ENCODE results near the gene SNAP25.

Gene SNAP25

GRCh38 chr20:10236540-10237533 is 18.2 kb downstream of the SNAP25 start:
- H3K4me1 Mint-ChIP-seq (ENCODE audit: low read depth), result no peaks in the 10 kb centered on the region
- no peaks in the 10 kb centered on the region for H3K36me3 Mint-ChIP-seq
- H3K4me3 Mint-ChIP-seq, result no peak overlapping the region
- H3K9me3 Mint-ChIP-seq (ENCODE audit: low read depth), result no peaks in the 10 kb centered on the region
- H3K27me3 Mint-ChIP-seq, result peaks cover 2% of the 10 kb centered on the region
- no peak overlapping the region for H3K27ac Mint-ChIP-seq

- no peak overlapping the region for H3K27ac Mint-ChIP-seq
- no peak overlapping the region for H3K4me3 Mint-ChIP-seq
- peaks cover 2% of the 10 kb centered on the region for H3K27me3 Mint-ChIP-seq
- H3K4me1 Mint-ChIP-seq (ENCODE audit: low read depth), result no peaks in the 10 kb centered on the region
- H3K9me3 Mint-ChIP-seq (ENCODE audit: low read depth), result no peaks in the 10 kb centered on the region
- no peaks in the 10 kb centered on the region for H3K36me3 Mint-ChIP-seq
Observed at GRCh38 chr20:10239954-10240353, 21.3 kb downstream of the SNAP25 start.

- Mint-ChIP-seq H3K27ac (no peak overlapping the region), H3K9me3 (ENCODE audit: low read depth) (no peaks in the 10 kb centered on the region), H3K27me3 (peaks cover 2% of the 10 kb centered on the region), H3K4me3 (no peak overlapping the region), H3K4me1 (ENCODE audit: low read depth) (no peaks in the 10 kb centered on the region), H3K36me3 (no peaks in the 10 kb centered on the region)
Observed at GRCh38 chr20:10240655-10241054, 22.0 kb downstream of the SNAP25 start.

- H3K36me3 Mint-ChIP-seq, result no peaks in the 10 kb centered on the region
- no peak overlapping the region for H3K4me3 Mint-ChIP-seq
- no peaks in the 10 kb centered on the region for H3K4me1 Mint-ChIP-seq (ENCODE audit: low read depth)
- no peak overlapping the region for H3K27ac Mint-ChIP-seq
- no peaks in the 10 kb centered on the region for H3K27me3 Mint-ChIP-seq
- H3K9me3 Mint-ChIP-seq (ENCODE audit: low read depth), result no peaks in the 10 kb centered on the region
Observed at GRCh38 chr20:10242166-10242565, 23.5 kb downstream of the SNAP25 start.

GRCh38 chr20:10247440-10247839 is 28.8 kb downstream of the SNAP25 start:
- Mint-ChIP-seq H3K4me1 (ENCODE audit: low read depth) (no peaks in the 10 kb centered on the region), H3K36me3 (no peaks in the 10 kb centered on the region), H3K27ac (no peak overlapping the region), H3K27me3 (no peaks in the 10 kb centered on the region), H3K9me3 (ENCODE audit: low read depth) (no peaks in the 10 kb centered on the region), H3K4me3 (no peak overlapping the region)

- no peaks in the 10 kb centered on the region for H3K27me3 Mint-ChIP-seq
- H3K27ac Mint-ChIP-seq, result no peak overlapping the region
- no peaks in the 10 kb centered on the region for H3K4me1 Mint-ChIP-seq (ENCODE audit: low read depth)
- H3K4me3 Mint-ChIP-seq, result no peak overlapping the region
- H3K36me3 Mint-ChIP-seq, result no peaks in the 10 kb centered on the region
- no peaks in the 10 kb centered on the region for H3K9me3 Mint-ChIP-seq (ENCODE audit: low read depth)
Observed at GRCh38 chr20:10249048-10249770, 30.6 kb downstream of the SNAP25 start.

GRCh38 chr20:10249822-10250221 is 31.2 kb downstream of the SNAP25 start:
- no peaks in the 10 kb centered on the region for H3K27me3 Mint-ChIP-seq
- H3K4me3 Mint-ChIP-seq, result no peak overlapping the region
- no peaks in the 10 kb centered on the region for H3K4me1 Mint-ChIP-seq (ENCODE audit: low read depth)
- no peak overlapping the region for H3K27ac Mint-ChIP-seq
- no peaks in the 10 kb centered on the region for H3K9me3 Mint-ChIP-seq (ENCODE audit: low read depth)
- no peaks in the 10 kb centered on the region for H3K36me3 Mint-ChIP-seq

- Mint-ChIP-seq H3K4me1 (ENCODE audit: low read depth) (no peaks in the 10 kb centered on the region), H3K27me3 (peaks cover 1% of the 10 kb centered on the region), H3K27ac (no peak overlapping the region), H3K4me3 (no peak overlapping the region), H3K9me3 (ENCODE audit: low read depth) (no peaks in the 10 kb centered on the region), H3K36me3 (no peaks in the 10 kb centered on the region)
Observed at GRCh38 chr20:10250902-10251301, 32.3 kb downstream of the SNAP25 start.

- H3K9me3 Mint-ChIP-seq (ENCODE audit: low read depth), result no peaks in the 10 kb centered on the region
- no peaks in the 10 kb centered on the region for H3K36me3 Mint-ChIP-seq
- H3K4me3 Mint-ChIP-seq, result no peak overlapping the region
- peaks cover 1% of the 10 kb centered on the region for H3K27me3 Mint-ChIP-seq
- H3K27ac Mint-ChIP-seq, result no peak overlapping the region
- H3K4me1 Mint-ChIP-seq (ENCODE audit: low read depth), result no peaks in the 10 kb centered on the region
Observed at GRCh38 chr20:10253780-10254179, 35.1 kb downstream of the SNAP25 start.

GRCh38 chr20:10255846-10256245 is 37.2 kb downstream of the SNAP25 start:
- H3K36me3 Mint-ChIP-seq, result no peaks in the 10 kb centered on the region
- H3K27ac Mint-ChIP-seq, result no peak overlapping the region
- peaks cover 1% of the 10 kb centered on the region for H3K27me3 Mint-ChIP-seq
- no peaks in the 10 kb centered on the region for H3K4me1 Mint-ChIP-seq (ENCODE audit: low read depth)
- H3K4me3 Mint-ChIP-seq, result no peak overlapping the region
- H3K9me3 Mint-ChIP-seq (ENCODE audit: low read depth), result no peaks in the 10 kb centered on the region

- no peaks in the 10 kb centered on the region for H3K9me3 Mint-ChIP-seq (ENCODE audit: low read depth)
- no peaks in the 10 kb centered on the region for H3K36me3 Mint-ChIP-seq
- H3K27me3 Mint-ChIP-seq, result peaks cover 1% of the 10 kb centered on the region
- no peak overlapping the region for H3K27ac Mint-ChIP-seq
- H3K4me3 Mint-ChIP-seq, result no peak overlapping the region
- no peaks in the 10 kb centered on the region for H3K4me1 Mint-ChIP-seq (ENCODE audit: low read depth)
Observed at GRCh38 chr20:10259166-10259565, 40.5 kb downstream of the SNAP25 start.

GRCh38 chr20:10260316-10260715 is 41.7 kb downstream of the SNAP25 start:
- Mint-ChIP-seq H3K36me3 (no peaks in the 10 kb centered on the region), H3K9me3 (ENCODE audit: low read depth) (no peaks in the 10 kb centered on the region), H3K4me1 (ENCODE audit: low read depth) (no peaks in the 10 kb centered on the region), H3K27me3 (peaks cover 3% of the 10 kb centered on the region), H3K4me3 (no peak overlapping the region), H3K27ac (no peak overlapping the region)

- Mint-ChIP-seq H3K27me3 (peaks cover 2% of the 10 kb centered on the region), H3K4me1 (ENCODE audit: low read depth) (no peaks in the 10 kb centered on the region), H3K36me3 (no peaks in the 10 kb centered on the region), H3K4me3 (no peak overlapping the region), H3K9me3 (ENCODE audit: low read depth) (no peaks in the 10 kb centered on the region), H3K27ac (no peak overlapping the region)
Observed at GRCh38 chr20:10261702-10262101, 43.1 kb downstream of the SNAP25 start.

- Mint-ChIP-seq H3K4me3 (no peak overlapping the region), H3K36me3 (no peaks in the 10 kb centered on the region)
Observed at GRCh38 chr20:10263385-10264165, 44.9 kb downstream of the SNAP25 start.

GRCh38 chr20:10264166-10264558 is 45.5 kb downstream of the SNAP25 start:
- H3K4me1 Mint-ChIP-seq (ENCODE audit: low read depth), result no peaks in the 10 kb centered on the region
- no peak overlapping the region for H3K27ac Mint-ChIP-seq
- H3K36me3 Mint-ChIP-seq, result no peaks in the 10 kb centered on the region
- peaks cover 2% of the 10 kb centered on the region for H3K27me3 Mint-ChIP-seq
- no peak overlapping the region for H3K4me3 Mint-ChIP-seq
- H3K9me3 Mint-ChIP-seq (ENCODE audit: low read depth), result no peaks in the 10 kb centered on the region

More at GRCh38 chr20:10263385-10264165, 44.9 kb downstream of the SNAP25 start:
- Mint-ChIP-seq H3K27ac (no peak overlapping the region), H3K9me3 (ENCODE audit: low read depth) (no peaks in the 10 kb centered on the region), H3K4me1 (ENCODE audit: low read depth) (no peaks in the 10 kb centered on the region), H3K27me3 (peaks cover 2% of the 10 kb centered on the region)
